Bone marrow (tissue), 2 donors: ENCODE data around the gene TSNAX.
A peak's percentile ranks its signal among the peaks of the same experiment; 100 is the strongest.
"Not testable (repeated sequence)": the region's sequence is repeated elsewhere in the genome, so short reads cannot be mapped to it uniquely, and the experiment has no call there.

Source experiments
- DNase-seq, 2 donors: peaks; one replicate each; lab custom pipeline; 2025; lab: John Stamatoyannopoulos, UW

TSNAX gene

GRCh38 chr1:231528172-231529029 is at the start of gene TSNAX:
TSS of gene TSNAX (plus strand) at chr1:231528669. CDS start at chr1:231528811, 142 bp downstream.
- peak; percentile 73 to 85 for DNase-seq

- no peak for DNase-seq
Measured at GRCh38 chr1:231478811-231479210, 49.7 kb upstream of the TSNAX start.

GRCh38 chr1:231480008-231480407 is 48.5 kb upstream of the TSNAX start:
- DNase-seq = no peak

GRCh38 chr1:231481289-231481688 is 47.2 kb upstream of the TSNAX start:
- no peak for DNase-seq

- no peak for DNase-seq
Measured at GRCh38 chr1:231485029-231485784, 43.3 kb upstream of the TSNAX start.

- peak in 1 of 2 donors; percentile 24 for DNase-seq
Measured at GRCh38 chr1:231487019-231487418, 41.5 kb upstream of the TSNAX start.

- no peak for DNase-seq
Measured at GRCh38 chr1:231487910-231488309, 40.6 kb upstream of the TSNAX start.

GRCh38 chr1:231493421-231494185 is 34.9 kb upstream of the TSNAX start:
- no peak for DNase-seq

GRCh38 chr1:231494439-231495110 is 33.9 kb upstream of the TSNAX start:
- DNase-seq = no peak

- no peak for DNase-seq
Measured at GRCh38 chr1:231497629-231498152, 30.8 kb upstream of the TSNAX start.

GRCh38 chr1:231499148-231499763 is 29.2 kb upstream of the TSNAX start:
- DNase-seq = no peak

- no peak for DNase-seq
Measured at GRCh38 chr1:231500666-231501065, 27.8 kb upstream of the TSNAX start.

- DNase-seq = not testable (repeated sequence)
Measured at GRCh38 chr1:231503168-231503567, 25.3 kb upstream of the TSNAX start.

GRCh38 chr1:231507476-231508355 is 20.8 kb upstream of the TSNAX start:
- DNase-seq = no peak

- no peak for DNase-seq
Measured at GRCh38 chr1:231508497-231508896, 20.0 kb upstream of the TSNAX start.

GRCh38 chr1:231508941-231509340 is 19.5 kb upstream of the TSNAX start:
- no peak for DNase-seq

GRCh38 chr1:231512147-231512698 is 16.2 kb upstream of the TSNAX start:
- no peak for DNase-seq

GRCh38 chr1:231515748-231516147 is 12.7 kb upstream of the TSNAX start:
- no peak for DNase-seq

- no peak for DNase-seq
Measured at GRCh38 chr1:231517076-231517475, 11.4 kb upstream of the TSNAX start.
